Adrenal gland (tissue), 12 donors: Measurements from ENCODE around the gene RETREG3. TPM values are rescaled to one million over a fixed set of nuclear protein-coding genes. Genes with fewer than 3 reads are reported as not detected.

ENCODE experiments used
- DNase-seq, 7 donors: peaks; one replicate each; pipeline ENCODE4 v3.0.0-alpha.2; 2019 to 2020
- H3K27ac ChIP-seq, 5 donors: fragments of 200-600 bp; sonication (generic) in 4 of 5; 1 replicate in 3 of 5; 2 replicates in 2 of 5; pipeline versions ENCODE4 v1.5.1 to v1.8.0; 2016 to 2020; ENCODE audit warnings: mild to moderate bottlenecking in 1 of 5
- H3K27me3 ChIP-seq: fragments of 200-600 bp; 2 replicates; pipeline ENCODE4 v1.8.0; 2021
- H3K36me3 ChIP-seq, 2 donors: fragments of 200-600 bp; replicated peaks in 1 of 2; 1 replicate in 1 of 2; 2 replicates in 1 of 2; pipeline versions ENCODE4 v1.5.1 to v1.8.0; 2018 to 2022
- H3K4me1 ChIP-seq, 2 donors: fragments of 200-600 bp; replicated peaks in 1 of 2; 1 replicate in 1 of 2; 2 replicates in 1 of 2; pipeline versions ENCODE4 v1.5.1 to v1.8.0; 2018 to 2021
- H3K4me3 ChIP-seq, 4 donors: fragments of 200-600 bp; sonication (generic) in 3 of 4; one replicate each; pipeline ENCODE4 v1.5.1; 2016 to 2018
- H3K9me3 ChIP-seq, 3 donors: fragments of 200-600 bp; sonication (generic) in 1 of 3; replicated peaks in 1 of 3; 1 replicate in 2 of 3; 2 replicates in 1 of 3; pipeline versions ENCODE4 v1.5.1 to v1.8.0; 2016 to 2021
- CTCF ChIP-seq, 6 experiments: fragments of 450-650 bp in 4 of 6; fragments of 200-600 bp in 2 of 6; sonication (generic) in 1 of 6; IDR thresholded peaks; 1 replicate in 5 of 6; 2 replicates in 1 of 6; pipeline versions ENCODE4 v1.5.1 to v1.8.0; 2016 to 2021; ENCODE audit warnings: antibody characterized with exemption in 6 of 6, mild to moderate bottlenecking in 2 of 6, moderate library complexity in 1 of 6
- POLR2A ChIP-seq, 2 donors: fragments of 450-650 bp; IDR thresholded peaks; one replicate each; pipeline ENCODE4 v1.6.1; 2017; ENCODE audit warnings: antibody characterized with exemption in 2 of 2, mild to moderate bottlenecking in 2 of 2, moderate library complexity in 1 of 2
- WGBS, 4 donors: extraction: QIAGEN DNeasy Blood & Tissue Kit in 2 of 4; methylation state at CpG; one replicate each; pipeline versions ENCODE4 v1.1.5 to v1.1.7; 2013 to 2017; 5-methylcytosine and 5-hydroxymethylcytosine counted together
- intact Hi-C, 2 donors: fragments of 100-400 bp; cut with DNase I; formaldehyde crosslinking; loops; one replicate each; pipeline versions ENCODE4 v1.14.1 to v1.15.0; 2022 to 2023
- polyA plus RNA-seq, 3 donors: library from polyadenylated mRNA; stranded (reverse); fragments of 200-250 nt in 2 of 3; fragments of 350-450 nt in 1 of 3; fragmentation: Illumina TruSeq in 1 of 3; extraction: RNeasy Lipid Tissue Mini Kit (QIAGEN cat#74804) in 1 of 3; gene quantifications; one replicate each; pipeline ENCODE4 v1.2.3, GENCODE V29; 2013 to 2014
- total RNA-seq, 9 donors: library from RNA; depleted of rRNA in 4 of 9; stranded (reverse); fragments of >200 nt in 4 of 9; fragments of 120-200 nt in 1 of 9; fragmentation: NEBNext Ultra II Directional in 1 of 9; extraction: Animal tissue kit (Norgen Biotek cat#: 25700) in 1 of 9; gene quantifications; one replicate each; pipeline versions ENCODE4 v1.1.0 to v1.2.4, GENCODE V29; 2013 to 2023
- donor health status: healthy with polysubstance abuse.
- donor health status: Bipolar disorder and iron deficiency.
- donor health status: DM: yes; HTN: yes; CAD: no.
- donor health status: DM: no; HTN: no; CAD: no.
- donor health status: DM: no; HTN: no; CAD: no.
- donor health status: DM: yes; HTN: yes; CAD: no.

RETREG3 gene
- total and polyA plus RNA-seq, 12 donors = 27.1 to 167 (median 72.1) TPM

GRCh38 chr17:42653179-42654124 lies 44.3 kb upstream of the RETREG3 start:
- H3K9me3 ChIP-seq = no peaks in the 10 kb centered on the region
- H3K27ac ChIP-seq = peak overlapping the region in 4 of 5 donors; percentile 16 to 69 (median 47)
- H3K4me1 ChIP-seq = peaks cover 0 to under 1% of the 10 kb centered on the region in 2 donors
- H3K27me3 ChIP-seq = no peaks in the 10 kb centered on the region
- peak; percentile 41 to 78 (median 55) for DNase-seq
- H3K36me3 ChIP-seq = no peaks in the 10 kb centered on the region
- 34 to 37% (median 36%) methylated on average over 38 to 41 of the region's 42 CpGs for WGBS, 4 donors
- intact Hi-C loops = no loop called here
- TF ChIP-seq CTCF (IDR thresholded peaks at IDR 0.05) (no peak), POLR2A (IDR thresholded peaks at IDR 0.05) (peak in 1 of 2 donors; percentile 26)
- peak overlapping the region in 1 of 4 donors; percentile 49 for H3K4me3 ChIP-seq

- intact Hi-C loops = no loop called here
- H3K9me3 ChIP-seq = no peaks in the 10 kb centered on the region
- H3K27ac ChIP-seq = no peak overlapping the region
- 50 to 74% (median 72%) methylated on average over 4 of the region's 4 CpGs for WGBS, 4 donors
- H3K27me3 ChIP-seq = no peaks in the 10 kb centered on the region
- no peaks in the 10 kb centered on the region for H3K4me1 ChIP-seq
- DNase-seq = no peak
- no peaks in the 10 kb centered on the region for H3K36me3 ChIP-seq
- TF ChIP-seq POLR2A (IDR thresholded peaks at IDR 0.05) (no peak), CTCF (IDR thresholded peaks at IDR 0.05) (no peak)
- no peak overlapping the region for H3K4me3 ChIP-seq
These were observed 42.2 kb upstream of the RETREG3 start for GRCh38 chr17:42651392-42651791.

GRCh38 chr17:42647778-42648177 lies 38.6 kb upstream of the RETREG3 start:
- TF ChIP-seq POLR2A (IDR thresholded peaks at IDR 0.05) = no peak
- no peak for TF ChIP-seq CTCF (IDR thresholded peaks at IDR 0.05)
- no peak overlapping the region for H3K27ac ChIP-seq
- H3K9me3 ChIP-seq = no peaks in the 10 kb centered on the region
- intact Hi-C loops = no loop called here
- DNase-seq = no peak
- H3K36me3 ChIP-seq = no peaks in the 10 kb centered on the region
- H3K27me3 ChIP-seq = no peaks in the 10 kb centered on the region
- H3K4me1 ChIP-seq = no peaks in the 10 kb centered on the region
- 82 to 92% (median 88%) methylated on average over 5 of the region's 5 CpGs for WGBS, 4 donors
- H3K4me3 ChIP-seq = no peak overlapping the region

- Histone ChIP-seq H3K27ac (no peak overlapping the region), H3K9me3 (no peaks in the 10 kb centered on the region), H3K4me1 (no peaks in the 10 kb centered on the region), H3K4me3 (no peak overlapping the region), H3K36me3 (no peaks in the 10 kb centered on the region), H3K27me3 (no peaks in the 10 kb centered on the region)
- no peak for DNase-seq
- 30 to 61% (median 42%) methylated on average over 2 of the region's 2 CpGs for WGBS, 4 donors
- intact Hi-C loops = no loop called here
- TF ChIP-seq CTCF (IDR thresholded peaks at IDR 0.05) = no peak
- no peak for TF ChIP-seq POLR2A (IDR thresholded peaks at IDR 0.05)
These were observed 33.2 kb upstream of the RETREG3 start for GRCh38 chr17:42642336-42642735.
